C4-2B (cell line): Measurements from ENCODE around the gene CCDC127.
A peak's percentile ranks its signal among the peaks of the same experiment; 100 is the strongest.
"Not testable (repeated sequence)": the region's sequence is repeated elsewhere in the genome, so short reads cannot be mapped to it uniquely, and the experiment has no call there.

ENCODE experiments used
- H3K27ac ChIP-seq: fragments of 450-650 bp; 2 replicates; pipeline ENCODE4 v1.5.1; 2017
- ZFX ChIP-seq: fragments of 450-650 bp; IDR thresholded peaks from 2 replicates; pipeline ENCODE4 v1.6.1; 2017
- TF ChIP-seq, protein P1 (sequence below): fragments of 450-650 bp; conservative IDR thresholded peaks from 2 replicates; pipeline ENCODE4 v1.5.1; 2017; ENCODE audit warnings: mild to moderate bottlenecking

CCDC127 gene, protein sequence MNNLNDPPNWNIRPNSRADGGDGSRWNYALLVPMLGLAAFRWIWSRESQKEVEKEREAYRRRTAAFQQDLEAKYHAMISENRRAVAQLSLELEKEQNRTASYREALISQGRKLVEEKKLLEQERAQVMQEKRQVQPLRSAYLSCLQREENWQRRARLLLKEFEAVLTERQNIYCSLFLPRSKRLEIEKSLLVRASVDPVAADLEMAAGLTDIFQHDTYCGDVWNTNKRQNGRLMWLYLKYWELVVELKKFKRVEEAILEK

DNA sequence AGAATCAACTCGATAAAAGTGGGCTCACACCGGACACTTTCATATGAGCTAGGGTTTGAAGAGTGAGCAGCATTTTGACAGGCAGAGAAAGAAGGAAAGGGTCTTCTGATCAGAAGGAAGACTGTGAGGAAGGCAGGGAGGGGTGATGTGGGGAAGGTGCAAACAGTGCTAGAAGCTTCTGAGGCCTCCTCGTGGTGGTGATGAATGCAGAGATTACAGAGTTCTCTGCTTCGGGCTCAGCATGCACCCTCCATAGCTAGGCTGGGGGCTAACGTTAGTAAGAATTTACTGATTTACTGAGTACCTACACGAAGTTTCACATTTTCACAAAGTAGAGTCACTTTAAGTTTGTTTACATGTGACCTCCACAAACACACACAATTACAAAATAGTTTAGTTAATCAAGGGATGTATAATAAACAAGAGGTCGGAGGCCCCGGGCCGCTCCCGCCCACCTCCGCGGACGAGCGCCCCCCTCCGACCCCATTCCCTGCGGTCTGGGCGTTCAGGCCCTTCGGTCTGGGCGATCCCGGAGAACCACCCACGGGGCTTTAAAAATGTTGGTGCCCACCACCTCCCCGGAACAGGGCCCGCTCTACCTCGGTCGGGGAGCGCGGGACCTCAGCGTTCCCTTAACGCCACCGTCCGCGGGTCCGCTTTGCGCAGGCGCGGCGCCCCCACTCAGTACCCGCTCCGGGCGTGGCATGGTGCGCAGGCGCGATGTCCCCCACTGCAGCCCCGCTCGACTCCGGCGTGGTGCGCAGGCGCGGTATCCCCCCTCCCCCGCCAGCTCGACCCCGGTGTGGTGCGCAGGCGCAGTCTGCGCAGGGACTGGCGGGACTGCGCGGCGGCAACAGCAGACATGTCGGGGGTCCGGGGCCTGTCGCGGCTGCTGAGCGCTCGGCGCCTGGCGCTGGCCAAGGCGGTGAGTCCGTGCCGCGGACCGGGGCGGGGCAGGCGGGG lies at the start of gene CCDC127, which contains the start of gene SDHA:
Gene CCDC127, minus strand, starts transcription at position 660 of the 963 bp plus-strand sequence. CDS start 1,304 bp downstream, outside the sequence.
Gene SDHA, plus strand, starts transcription at position 827 of the 963 bp plus-strand sequence. Its CDS starts 36 bp downstream, at position 863.
- TF ChIP-seq, protein P1, sequence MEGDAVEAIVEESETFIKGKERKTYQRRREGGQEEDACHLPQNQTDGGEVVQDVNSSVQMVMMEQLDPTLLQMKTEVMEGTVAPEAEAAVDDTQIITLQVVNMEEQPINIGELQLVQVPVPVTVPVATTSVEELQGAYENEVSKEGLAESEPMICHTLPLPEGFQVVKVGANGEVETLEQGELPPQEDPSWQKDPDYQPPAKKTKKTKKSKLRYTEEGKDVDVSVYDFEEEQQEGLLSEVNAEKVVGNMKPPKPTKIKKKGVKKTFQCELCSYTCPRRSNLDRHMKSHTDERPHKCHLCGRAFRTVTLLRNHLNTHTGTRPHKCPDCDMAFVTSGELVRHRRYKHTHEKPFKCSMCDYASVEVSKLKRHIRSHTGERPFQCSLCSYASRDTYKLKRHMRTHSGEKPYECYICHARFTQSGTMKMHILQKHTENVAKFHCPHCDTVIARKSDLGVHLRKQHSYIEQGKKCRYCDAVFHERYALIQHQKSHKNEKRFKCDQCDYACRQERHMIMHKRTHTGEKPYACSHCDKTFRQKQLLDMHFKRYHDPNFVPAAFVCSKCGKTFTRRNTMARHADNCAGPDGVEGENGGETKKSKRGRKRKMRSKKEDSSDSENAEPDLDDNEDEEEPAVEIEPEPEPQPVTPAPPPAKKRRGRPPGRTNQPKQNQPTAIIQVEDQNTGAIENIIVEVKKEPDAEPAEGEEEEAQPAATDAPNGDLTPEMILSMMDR, result peak; percentile 73
- TF ChIP-seq ZFX, result peak; percentile 55
- H3K27ac ChIP-seq, result peak within 1 kb of the TSS; percentile 91

DNA sequence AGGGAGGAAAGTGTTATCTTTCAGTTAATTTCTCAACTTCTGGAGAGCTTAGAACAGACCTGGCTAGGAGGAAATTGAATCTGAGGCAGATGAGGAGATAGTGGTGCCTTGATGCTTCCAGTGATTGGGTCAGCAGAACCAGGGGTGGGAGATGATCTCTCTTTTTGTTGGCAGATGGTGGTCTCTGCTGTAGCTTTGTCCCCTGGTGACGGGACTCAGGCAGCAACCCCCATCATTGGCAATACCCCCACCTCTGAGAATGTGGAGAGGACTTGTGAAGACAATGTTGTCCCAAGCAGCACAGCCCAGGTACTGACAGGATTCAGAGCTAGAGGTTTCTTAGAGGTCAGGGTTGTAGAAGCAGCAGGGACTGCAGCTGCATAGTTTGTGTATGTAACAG lies 49.8 kb upstream of the CCDC127 start:
- TF ChIP-seq, protein P1, result no peak
- TF ChIP-seq ZFX, result no peak
- H3K27ac ChIP-seq, result no peak overlapping the region

DNA sequence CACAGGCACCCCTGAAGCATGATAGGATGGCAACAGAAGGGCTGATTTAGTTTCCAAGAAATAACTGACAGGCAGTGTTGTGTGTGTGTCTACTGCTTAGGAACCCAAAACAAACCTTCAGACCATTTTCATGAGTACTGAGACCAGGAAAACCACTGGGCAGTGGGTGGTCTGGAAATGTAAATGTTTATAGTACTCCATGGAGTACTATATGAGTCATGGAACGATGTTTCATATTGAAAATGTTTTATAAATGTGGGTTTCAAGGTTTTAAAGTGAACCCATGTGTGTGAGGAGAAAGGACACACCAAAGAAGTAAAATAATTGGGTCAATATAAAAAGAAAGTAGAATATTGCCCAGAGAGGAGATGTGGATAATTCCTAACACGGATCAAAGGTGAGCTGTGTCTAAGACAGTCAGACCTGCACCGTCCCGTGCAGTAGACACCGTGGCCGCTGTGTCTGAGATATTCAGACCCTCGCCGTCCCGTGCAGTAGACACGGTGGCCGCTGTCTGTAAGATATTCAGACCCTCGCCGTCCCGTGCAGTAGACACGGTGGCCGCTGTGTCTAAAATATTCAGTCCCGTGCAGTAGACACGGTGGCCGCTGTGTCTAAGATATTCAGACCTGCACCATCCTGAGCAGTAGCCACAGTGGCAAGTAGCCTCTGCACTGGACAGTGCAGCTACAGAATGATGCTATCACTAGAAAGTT lies 48.5 kb upstream of the CCDC127 start:
- H3K27ac ChIP-seq, result not testable (repeated sequence)

DNA sequence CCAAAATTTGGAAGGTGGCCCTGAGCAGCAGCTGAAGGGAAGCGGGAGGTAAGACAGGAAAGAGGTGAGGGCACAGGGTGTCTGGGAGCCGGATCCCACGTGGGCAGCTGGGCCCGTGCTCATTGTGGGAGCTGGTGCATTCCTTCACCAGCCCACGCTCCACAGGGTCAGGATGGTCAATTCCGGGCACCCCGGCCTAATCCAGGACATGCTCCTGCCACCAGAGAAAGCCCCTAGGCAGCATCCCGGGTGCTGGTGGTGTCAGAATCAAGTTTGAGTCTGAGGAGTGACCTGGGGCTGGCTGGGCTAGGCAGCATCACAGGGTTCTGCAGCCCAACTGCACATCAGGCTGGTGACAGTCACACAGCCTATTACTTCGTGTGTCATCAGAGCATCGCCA lies 46.4 kb upstream of the CCDC127 start:
- TF ChIP-seq, protein P1, result no peak
- TF ChIP-seq ZFX, result no peak
- H3K27ac ChIP-seq, result no peak overlapping the region

DNA sequence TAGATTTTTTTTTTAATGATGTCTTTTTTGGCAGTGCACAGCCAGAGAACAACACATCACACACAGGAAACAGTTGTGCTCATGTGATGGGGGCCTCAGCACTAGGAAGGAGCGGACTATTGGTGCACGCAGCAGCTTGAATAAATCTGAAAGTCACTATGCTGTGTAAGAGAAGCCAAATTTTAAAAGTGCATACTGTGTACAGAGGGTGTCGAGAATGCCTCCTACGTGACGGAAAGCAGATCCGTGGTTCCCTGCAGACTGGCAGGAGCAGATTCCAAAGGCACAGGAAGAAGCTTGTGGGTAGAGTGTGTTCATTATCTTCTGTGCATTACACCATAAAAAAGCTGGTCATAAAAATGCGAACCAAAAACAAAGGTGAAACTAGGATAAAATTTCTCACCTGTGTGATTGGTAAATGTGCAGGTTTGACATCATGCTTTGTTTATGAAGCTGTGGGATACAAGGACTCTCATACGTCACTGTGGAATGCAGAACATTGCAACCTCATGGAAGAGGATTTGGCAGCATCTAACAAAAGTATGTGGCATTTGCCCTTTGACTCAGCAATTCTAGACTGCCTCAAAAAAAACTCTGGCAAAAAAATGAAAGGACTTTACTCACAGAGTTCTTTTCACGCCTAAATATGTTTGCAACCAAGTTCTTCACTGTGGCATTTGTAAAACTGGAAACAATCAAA lies 45.5 kb upstream of the CCDC127 start:
- H3K27ac ChIP-seq, result not testable (repeated sequence)

DNA sequence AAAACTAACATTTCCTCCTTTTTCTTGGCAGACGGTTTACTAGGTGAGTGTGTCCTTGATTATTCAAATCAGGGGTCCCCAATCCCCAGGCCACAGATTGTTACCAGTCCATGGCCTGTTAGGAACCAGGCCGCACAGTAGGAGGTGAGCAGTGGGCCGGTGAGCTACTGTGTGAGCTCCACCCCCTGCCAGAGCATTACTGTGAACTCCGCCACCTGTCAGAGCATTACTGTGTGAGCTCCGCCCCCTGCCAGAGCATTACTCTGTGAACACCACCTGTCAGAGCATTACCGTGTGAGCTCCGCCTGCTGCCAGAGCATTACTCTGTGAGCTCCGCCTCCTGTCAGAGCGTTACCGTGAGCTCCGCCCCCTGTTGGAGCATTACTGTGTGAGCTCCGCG lies 39.2 kb upstream of the CCDC127 start:
- TF ChIP-seq, protein P1, result no peak
- TF ChIP-seq ZFX, result no peak
- no peak overlapping the region for H3K27ac ChIP-seq

DNA sequence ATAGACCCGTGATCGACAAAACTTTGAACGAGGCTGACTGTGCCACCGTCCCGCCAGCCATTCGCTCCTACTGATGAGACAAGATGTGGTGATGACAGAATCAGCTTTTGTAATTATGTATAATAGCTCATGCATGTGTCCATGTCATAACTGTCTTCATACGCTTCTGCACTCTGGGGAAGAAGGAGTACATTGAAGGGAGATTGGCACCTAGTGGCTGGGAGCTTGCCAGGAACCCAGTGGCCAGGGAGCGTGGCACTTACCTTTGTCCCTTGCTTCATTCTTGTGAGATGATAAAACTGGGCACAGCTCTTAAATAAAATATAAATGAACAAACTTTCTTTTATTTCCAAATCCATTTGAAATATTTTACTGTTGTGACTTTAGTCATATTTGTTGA lies 38.4 kb upstream of the CCDC127 start:
- H3K27ac ChIP-seq, result not testable (repeated sequence)

DNA sequence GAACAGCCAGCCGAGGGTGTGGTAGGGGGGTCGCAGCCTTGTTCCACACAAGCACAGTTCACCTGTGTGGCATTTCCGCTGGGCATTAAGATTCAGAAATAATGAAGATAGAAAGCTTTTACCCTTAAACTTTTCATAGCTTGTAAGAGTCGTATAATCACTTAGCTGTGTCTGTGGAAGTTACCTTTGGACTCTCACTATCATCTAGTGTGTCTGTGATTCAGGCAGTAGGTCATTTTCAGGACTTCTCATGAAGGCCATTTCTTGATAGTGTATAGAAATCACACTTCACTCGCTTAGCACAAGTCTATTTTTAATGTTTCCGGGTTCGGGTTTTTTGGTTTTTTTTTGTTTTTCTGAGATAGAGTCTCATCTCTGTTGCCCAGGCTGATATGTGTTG lies 37.2 kb upstream of the CCDC127 start:
- not testable (repeated sequence) for H3K27ac ChIP-seq

DNA sequence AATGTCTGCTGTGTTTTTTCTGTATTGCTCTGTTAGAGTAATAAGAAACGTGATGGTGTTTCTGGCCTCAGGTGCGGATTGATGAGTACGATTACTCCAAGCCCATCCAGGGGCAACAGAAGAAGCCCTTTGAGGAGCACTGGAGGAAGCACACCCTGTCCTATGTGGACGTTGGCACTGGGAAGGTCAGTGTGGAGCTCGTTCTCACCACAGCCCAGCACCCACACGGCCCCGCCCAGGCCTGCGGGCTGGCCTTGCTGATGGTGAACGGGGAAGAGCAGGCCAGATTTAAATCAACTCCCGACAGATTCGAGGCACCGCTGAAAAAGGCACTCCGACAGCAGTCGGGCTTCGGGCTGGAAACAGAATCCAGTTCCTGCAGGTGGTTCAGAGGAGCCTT lies 36.4 kb upstream of the CCDC127 start:
- not testable (repeated sequence) for H3K27ac ChIP-seq
